Measurements from ENCODE around the gene SERINC2.
"Not testable (repeated sequence)": the region's sequence is repeated elsewhere in the genome, so short reads cannot be mapped to it uniquely, and the experiment has no call there.

DNA sequence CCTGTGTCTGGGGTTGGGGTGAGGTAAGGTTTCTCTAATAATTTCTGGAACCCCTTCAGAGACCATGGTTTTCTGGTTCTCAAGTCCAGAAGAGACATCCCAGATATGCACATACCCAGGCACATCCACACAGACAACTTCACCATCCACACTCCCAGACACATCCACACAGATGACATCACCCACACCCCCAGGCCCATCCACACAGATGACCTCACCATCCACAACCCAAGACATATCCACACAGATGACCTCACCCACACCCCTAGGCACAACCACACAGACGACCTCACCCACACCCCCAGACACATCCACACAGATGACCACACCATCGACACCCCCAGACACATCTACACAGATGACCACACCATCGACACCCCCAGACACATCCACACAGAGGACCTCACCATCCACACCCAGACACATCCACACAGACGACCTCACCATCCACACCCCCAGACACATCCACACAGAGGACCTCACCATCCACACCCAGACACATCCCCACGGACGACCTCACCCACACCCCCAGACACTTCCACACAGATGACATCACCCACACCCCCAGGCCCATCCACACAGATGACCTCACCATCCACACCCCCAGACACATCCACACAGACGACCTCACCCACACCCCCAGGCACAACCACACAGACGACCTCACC is 26.3 kb upstream of the SERINC2 start:
- TF ChIP-seq, protein P1, sequence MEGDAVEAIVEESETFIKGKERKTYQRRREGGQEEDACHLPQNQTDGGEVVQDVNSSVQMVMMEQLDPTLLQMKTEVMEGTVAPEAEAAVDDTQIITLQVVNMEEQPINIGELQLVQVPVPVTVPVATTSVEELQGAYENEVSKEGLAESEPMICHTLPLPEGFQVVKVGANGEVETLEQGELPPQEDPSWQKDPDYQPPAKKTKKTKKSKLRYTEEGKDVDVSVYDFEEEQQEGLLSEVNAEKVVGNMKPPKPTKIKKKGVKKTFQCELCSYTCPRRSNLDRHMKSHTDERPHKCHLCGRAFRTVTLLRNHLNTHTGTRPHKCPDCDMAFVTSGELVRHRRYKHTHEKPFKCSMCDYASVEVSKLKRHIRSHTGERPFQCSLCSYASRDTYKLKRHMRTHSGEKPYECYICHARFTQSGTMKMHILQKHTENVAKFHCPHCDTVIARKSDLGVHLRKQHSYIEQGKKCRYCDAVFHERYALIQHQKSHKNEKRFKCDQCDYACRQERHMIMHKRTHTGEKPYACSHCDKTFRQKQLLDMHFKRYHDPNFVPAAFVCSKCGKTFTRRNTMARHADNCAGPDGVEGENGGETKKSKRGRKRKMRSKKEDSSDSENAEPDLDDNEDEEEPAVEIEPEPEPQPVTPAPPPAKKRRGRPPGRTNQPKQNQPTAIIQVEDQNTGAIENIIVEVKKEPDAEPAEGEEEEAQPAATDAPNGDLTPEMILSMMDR (IDR thresholded peaks at IDR 0.05; ENCODE audit: control extremely low read depth in 1 of 3, insufficient read depth in 1 of 3, low read depth in 1 of 3, low read length in 3 of 3), result not testable (repeated sequence)
- TF ChIP-seq EP300 (IDR thresholded peaks at IDR 0.05; ENCODE audit: borderline replicate concordance in 1 of 2, low read depth in 2 of 2, low read length in 2 of 2); POLR2AphosphoS5 (IDR thresholded peaks at IDR 0.05; ENCODE audit: low read depth, low read length); FOSL1 (IDR thresholded peaks at IDR 0.05; ENCODE audit: insufficient read depth, low read depth, low read length); POLR2A (IDR thresholded peaks at IDR 0.05; ENCODE audit: control extremely low read depth in 1 of 2, low read depth in 2 of 2, low read length in 2 of 2); TBP (IDR thresholded peaks at IDR 0.05; ENCODE audit: low read depth, low read length); KDM1A (IDR thresholded peaks at IDR 0.05; ENCODE audit: borderline replicate concordance, low read length): not testable (repeated sequence)
